ENCODE results near the gene ARHGAP22. TPM values are rescaled to one million over a fixed set of nuclear protein-coding genes. Genes with fewer than 3 reads are reported as not detected.

Gene ARHGAP22
- total and polyA plus RNA-seq, 2 of the 4 experiments (the other 2 are of a cell fraction), result 28.3 to 30.2 TPM

DNA sequence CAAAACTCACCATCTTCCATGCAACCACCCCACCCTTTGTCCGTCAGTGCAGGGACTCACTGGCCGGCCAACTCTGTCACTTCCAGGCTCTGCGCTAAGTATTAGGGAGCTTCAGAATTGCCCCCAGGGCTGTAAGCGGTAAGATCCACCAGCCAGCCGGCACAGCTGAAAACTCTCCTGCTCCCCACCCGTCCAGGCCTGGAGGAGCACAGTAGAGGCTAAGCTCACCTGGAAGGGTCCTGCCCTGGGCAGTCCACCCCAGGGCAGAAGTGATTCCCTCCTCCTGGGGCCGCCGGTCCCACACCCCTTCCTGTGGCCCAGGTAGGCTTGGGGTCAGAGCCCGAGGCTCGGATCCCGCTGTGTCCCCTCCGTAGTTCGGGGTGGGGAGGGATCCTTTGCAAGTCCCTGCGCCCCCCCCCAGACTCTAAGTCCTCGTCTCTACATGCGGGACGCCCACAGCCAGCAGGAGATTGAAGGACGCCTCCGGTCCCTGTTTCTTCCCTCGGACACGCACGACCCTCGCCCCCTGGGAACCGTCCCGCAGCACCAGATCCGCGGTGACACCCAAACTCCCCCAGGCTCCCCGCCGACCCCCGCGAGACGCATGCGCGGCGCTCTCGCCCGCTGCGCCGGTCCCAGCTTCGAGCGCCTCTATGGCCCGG lies 138.9 kb downstream of the ARHGAP22 start:
- ChIA-PET POLR2A (ENCODE audit: unreplicated experiment) (no interaction called here), CTCF (no interaction called here)
- no peak overlapping the region for H3K14ac ChIP-seq (replicated peaks; ENCODE audit: low read depth, low read length)
- no peak overlapping the region for H3K9ac ChIP-seq (ENCODE audit: low read depth, low read length)
- DNase-seq, result no peak
- H4K20me1 ChIP-seq (ENCODE audit: insufficient read depth, low read length), result peaks cover 21% of the 10 kb centered on the region
- H4K91ac ChIP-seq (ENCODE audit: insufficient read depth, low read depth, low read length), result no peak overlapping the region
- H3K18ac ChIP-seq (ENCODE audit: low read depth, low read length), result no peak overlapping the region
- no TSS peak for BruUV-seq (replicated peaks)
- no peak overlapping the region for H3K56ac ChIP-seq (ENCODE audit: extremely low read depth, insufficient read depth, low read length)
- dilution Hi-C loops (cut with HindIII; ENCODE audit: low sequenced_read_pairs, unreplicated experiment), result no loop called here
- H3K9me3 ChIP-seq (ENCODE audit: control insufficient read depth, insufficient read depth, low read length), result no peaks in the 10 kb centered on the region
- H4K5ac ChIP-seq (ENCODE audit: low read depth, low read length), result no peak overlapping the region
- no peak overlapping the region for H2AK9ac ChIP-seq (replicated peaks; ENCODE audit: low read depth, low read length, poor library complexity)
- no peak overlapping the region for H3K4me3 ChIP-seq (ENCODE audit: insufficient read depth, low read depth, low read length)
- intact Hi-C loops (cut with micrococcal nuclease), result no loop called here
- H3K4me1 ChIP-seq (ENCODE audit: control insufficient read depth, insufficient read depth, low read length), result peaks cover 12% of the 10 kb centered on the region
- in situ Hi-C loops (cut with MboI; ENCODE audit: low sequenced_read_pairs), result no loop called here
- no peak overlapping the region for H3K4ac ChIP-seq (ENCODE audit: low read depth, low read length)
- H3K79me1 ChIP-seq (ENCODE audit: low read depth in 1 of 2, low read length in 2 of 2), result peaks cover 18 to 72% of the 10 kb centered on the region in 2 experiments
- H3K23ac ChIP-seq (ENCODE audit: low read depth, low read length), result no peak overlapping the region
- no peak overlapping the region; a peak in 1 of 4 replicates for H4K8ac ChIP-seq (ENCODE audit: low read depth in 2 of 2, low read length in 2 of 2)
- no peak overlapping the region for H3K27ac ChIP-seq (ENCODE audit: insufficient read depth, low read length)
- H2AK5ac ChIP-seq (ENCODE audit: low read depth, low read length), result no peak overlapping the region
- no peaks in the 10 kb centered on the region for H3K27me3 ChIP-seq (ENCODE audit: control insufficient read depth, insufficient read depth, low read length)
- TF ChIP-seq CEBPB (IDR thresholded peaks at IDR 0.05; ENCODE audit: low read depth, low read length), result no peak
- TF ChIP-seq FOS (IDR thresholded peaks at IDR 0.05; ENCODE audit: low read depth, low read length), result no peak
- TF ChIP-seq SMC3 (IDR thresholded peaks at IDR 0.05; ENCODE audit: low read depth, low read length), result no peak
- TF ChIP-seq POLR2A (IDR thresholded peaks at IDR 0.05; ENCODE audit: low read depth, low read length), result no peak
- no peak for TF ChIP-seq MAFK (IDR thresholded peaks at IDR 0.05; ENCODE audit: low read depth, low read length)
- TF ChIP-seq, protein P1, sequence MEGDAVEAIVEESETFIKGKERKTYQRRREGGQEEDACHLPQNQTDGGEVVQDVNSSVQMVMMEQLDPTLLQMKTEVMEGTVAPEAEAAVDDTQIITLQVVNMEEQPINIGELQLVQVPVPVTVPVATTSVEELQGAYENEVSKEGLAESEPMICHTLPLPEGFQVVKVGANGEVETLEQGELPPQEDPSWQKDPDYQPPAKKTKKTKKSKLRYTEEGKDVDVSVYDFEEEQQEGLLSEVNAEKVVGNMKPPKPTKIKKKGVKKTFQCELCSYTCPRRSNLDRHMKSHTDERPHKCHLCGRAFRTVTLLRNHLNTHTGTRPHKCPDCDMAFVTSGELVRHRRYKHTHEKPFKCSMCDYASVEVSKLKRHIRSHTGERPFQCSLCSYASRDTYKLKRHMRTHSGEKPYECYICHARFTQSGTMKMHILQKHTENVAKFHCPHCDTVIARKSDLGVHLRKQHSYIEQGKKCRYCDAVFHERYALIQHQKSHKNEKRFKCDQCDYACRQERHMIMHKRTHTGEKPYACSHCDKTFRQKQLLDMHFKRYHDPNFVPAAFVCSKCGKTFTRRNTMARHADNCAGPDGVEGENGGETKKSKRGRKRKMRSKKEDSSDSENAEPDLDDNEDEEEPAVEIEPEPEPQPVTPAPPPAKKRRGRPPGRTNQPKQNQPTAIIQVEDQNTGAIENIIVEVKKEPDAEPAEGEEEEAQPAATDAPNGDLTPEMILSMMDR (conservative IDR thresholded peaks at IDR 0.05; ENCODE audit: low read depth, low read length), result no peak
- no peak for TF ChIP-seq MXI1 (IDR thresholded peaks at IDR 0.05; ENCODE audit: borderline replicate concordance, low read depth, low read length)
- no peak for TF ChIP-seq NFE2L2 (IDR thresholded peaks at IDR 0.05; ENCODE audit: low read depth, low read length)
- H3K4me2 ChIP-seq (ENCODE audit: low read depth, low read length), result no peak overlapping the region
- 42% methylated on average over 17 of the region's 42 CpGs; no CpG with 5 or more reads in 1 of the 2 experiments for WGBS, 2 experiments (ENCODE audit: extremely low coverage in 2 of 2, insufficient read length in 1 of 2)
- no peak overlapping the region for H2BK15ac ChIP-seq (ENCODE audit: low read depth, low read length)
- H2BK120ac ChIP-seq (ENCODE audit: low read depth, low read length), result no peak overlapping the region
- H3K9me1 ChIP-seq (ENCODE audit: insufficient read depth, low read length), result peaks cover 10% of the 10 kb centered on the region; the same call in 1 of the 2 replicates
- no peak overlapping the region for H2BK20ac ChIP-seq (ENCODE audit: low read depth, low read length)
- no peak for ATAC-seq (ENCODE audit: low read depth)
- H2BK5ac ChIP-seq (ENCODE audit: low read depth, low read length, poor library complexity, severe bottlenecking), result no peak overlapping the region
- no peak overlapping the region for H2AFZ ChIP-seq (replicated peaks; ENCODE audit: low read length, poor library complexity)
- H3K36me3 ChIP-seq (ENCODE audit: control insufficient read depth, insufficient read depth, low read length), result no peaks in the 10 kb centered on the region

Data from IMR-90 (cell line).